Left lung (tissue), 10 donors: ENCODE measurements around the gene STK33. TPM values are rescaled to one million over a fixed set of nuclear protein-coding genes. Genes with fewer than 3 reads are reported as not detected.
A peak's percentile ranks its signal among the peaks of the same experiment; 100 is the strongest.

Experiments
- ATAC-seq: fragments of 200-7000 bp; cut with Tn5 transposase; one replicate; pipeline ENCODE4 v1.9.1; 2020; ENCODE audit warnings: moderate library complexity
- DNase-seq, 4 donors: peaks; one replicate each; pipeline ENCODE4 v3.0.0-alpha.2; 2013 to 2020
- H3K27ac ChIP-seq, 2 donors: fragments of 200-600 bp; sonication (generic) in 1 of 2; one replicate each; pipeline versions ENCODE4 v1.5.0 to v1.8.0; 2020 to 2021
- H3K27me3 ChIP-seq, 2 donors: fragments of 200-600 bp; sonication (generic) in 1 of 2; one replicate each; pipeline versions ENCODE4 v1.5.0 to v1.8.0; 2020 to 2021
- H3K36me3 ChIP-seq, 2 donors: fragments of 200-600 bp; sonication (generic) in 1 of 2; one replicate each; pipeline versions ENCODE4 v1.5.0 to v1.8.0; 2020 to 2021
- H3K4me1 ChIP-seq, 2 donors: fragments of 200-600 bp; one replicate each; pipeline ENCODE4 v1.8.0; 2021
- H3K4me3 ChIP-seq, 2 donors: fragments of 200-600 bp; sonication (generic) in 1 of 2; one replicate each; pipeline versions ENCODE4 v1.5.0 to v1.8.0; 2020 to 2021; ENCODE audit warnings: mild to moderate bottlenecking in 1 of 2
- H3K9me3 ChIP-seq, 2 donors: fragments of 200-600 bp; sonication (generic) in 1 of 2; one replicate each; pipeline versions ENCODE4 v1.5.0 to v1.8.0; 2020 to 2021
- CTCF ChIP-seq, 2 donors: fragments of 200-600 bp; sonication (generic) in 1 of 2; IDR thresholded peaks; one replicate each; pipeline versions ENCODE4 v1.5.0 to v1.8.0; 2021; ENCODE audit warnings: antibody characterized with exemption in 2 of 2
- intact Hi-C, 2 donors: fragments of 100-400 bp; cut with DNase I; formaldehyde crosslinking; loops; one replicate each; pipeline versions ENCODE4 v1.11.2 to v1.14.2; 2022
- polyA plus RNA-seq, 6 donors: library from polyadenylated mRNA; unstranded; fragments of 120-200 nt; gene quantifications; one replicate each; pipeline ENCODE4 v1.2.1, GENCODE V29; 2013; ENCODE audit not compliant: insufficient read length in 6 of 6
- total RNA-seq, 2 donors: library from RNA; stranded (reverse); fragmentation: NEBNext Ultra II Directional; extraction: Animal tissue kit (Norgen Biotek cat#: 25700); gene quantifications; one replicate each; pipeline ENCODE4 v1.2.1, GENCODE V29; 2021
- donor health status: DM: no; HTN: yes; CAD: no.
- donor health status: DM: no; HTN: no; CAD: no.

Gene STK33
- total and polyA plus RNA-seq, 8 donors: 16.6 to 31.0 (median 24.0) TPM

DNA sequence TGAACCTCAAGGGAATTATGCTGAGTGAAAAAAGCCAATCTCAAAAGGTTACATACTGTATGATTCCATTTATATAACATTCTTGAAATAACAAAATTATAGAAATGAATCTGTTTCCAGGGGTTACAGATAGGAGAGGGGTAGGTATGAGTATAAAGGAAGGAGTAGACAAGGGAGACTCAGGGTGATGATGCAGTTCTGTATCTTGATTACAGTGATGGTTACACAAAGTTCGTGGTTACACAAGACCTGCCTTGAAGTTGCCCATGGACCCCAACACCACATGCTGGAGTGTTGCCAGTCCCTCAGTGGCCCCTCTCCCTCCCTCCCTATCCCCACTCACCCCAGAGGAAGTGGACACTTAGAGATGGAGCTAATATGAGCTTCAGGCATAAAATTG, 20.3 kb downstream of the STK33 start:
- H3K9me3 ChIP-seq: peaks cover 0 to 9% of the 10 kb centered on the region in 2 donors
- H3K36me3 ChIP-seq: no peaks in the 10 kb centered on the region
- H3K27me3 ChIP-seq: no peaks in the 10 kb centered on the region
- no peak for DNase-seq
- H3K27ac ChIP-seq: no peak overlapping the region
- no peak for TF ChIP-seq CTCF (IDR thresholded peaks at IDR 0.05)
- H3K4me1 ChIP-seq: no peaks in the 10 kb centered on the region
- intact Hi-C loops: no loop called here
- no peak overlapping the region for H3K4me3 ChIP-seq
- ATAC-seq: no peak

DNA sequence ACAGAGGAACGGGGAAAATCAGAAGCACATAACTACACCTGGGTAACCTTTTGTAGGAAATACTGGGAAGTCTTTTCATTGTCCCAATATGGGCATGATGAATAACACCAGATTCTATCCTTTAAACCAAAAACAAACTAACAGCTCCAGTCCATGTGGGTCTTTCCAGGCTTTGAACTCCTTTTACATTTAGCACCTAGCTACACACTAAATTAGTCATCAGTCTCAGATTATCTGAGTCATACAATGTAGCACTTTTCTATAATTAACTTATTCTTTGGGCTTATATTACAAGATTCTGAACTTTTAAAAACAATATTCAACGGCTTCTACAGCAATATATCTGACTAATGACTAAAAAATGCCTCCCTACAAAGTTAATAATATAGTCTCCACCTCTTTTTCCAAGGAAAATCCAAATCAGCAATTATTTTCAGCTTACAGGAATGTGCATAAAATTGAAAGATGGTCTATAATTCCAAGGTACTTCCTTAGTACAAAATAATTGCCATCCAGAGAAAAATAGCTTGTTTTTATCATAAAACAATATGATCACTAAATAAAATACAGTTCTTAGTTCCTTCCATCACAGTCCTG, 26.3 kb downstream of the STK33 start:
- ATAC-seq (no peak), DNase-seq (no peak)
- no peak overlapping the region for H3K27ac ChIP-seq
- H3K36me3 ChIP-seq: no peaks in the 10 kb centered on the region
- H3K27me3 ChIP-seq: no peaks in the 10 kb centered on the region
- intact Hi-C loops: loop anchor here in 1 of 2 donors (10.0 kb wide), 1 partner anchor 343 kb away; no protein-coding TSS in a partner anchor
- H3K9me3 ChIP-seq: no peaks in the 10 kb centered on the region
- no peak overlapping the region for H3K4me3 ChIP-seq
- H3K4me1 ChIP-seq: no peaks in the 10 kb centered on the region
- TF ChIP-seq CTCF (IDR thresholded peaks at IDR 0.05): no peak

DNA sequence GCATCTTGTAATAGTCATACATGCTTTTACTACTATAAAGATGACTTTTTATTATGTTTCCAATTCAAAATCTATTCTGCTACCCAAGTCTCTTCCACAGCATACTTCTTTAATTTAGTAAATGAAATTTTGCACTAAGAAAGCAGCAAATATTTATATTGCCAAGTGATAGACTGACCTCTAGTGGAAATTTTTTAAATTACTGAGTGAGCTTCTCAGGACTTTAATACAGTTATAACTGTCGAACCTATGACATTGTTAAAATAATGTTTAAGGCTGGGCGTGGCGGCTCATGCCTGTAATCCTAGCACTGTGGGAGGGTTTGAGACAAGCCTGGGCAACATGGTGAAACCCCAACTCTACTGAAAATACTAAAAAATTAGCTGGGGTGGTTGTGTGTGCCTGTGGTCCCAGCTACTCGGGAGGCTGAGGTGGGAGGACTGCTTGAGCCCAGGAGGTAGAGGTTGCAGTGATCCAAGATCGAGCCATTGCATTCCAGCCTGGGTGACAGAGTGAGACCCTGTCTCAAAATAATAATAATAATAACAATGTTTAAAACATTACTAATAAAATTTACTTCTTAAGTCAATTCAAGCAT, 27.3 kb downstream of the STK33 start:
- ATAC-seq (peak; percentile 74), DNase-seq (peak in 2 of 4 donors; percentile 28 to 52)
- peak; percentile 50 to 66 for TF ChIP-seq CTCF (IDR thresholded peaks at IDR 0.05)
- intact Hi-C loops: loop anchor here in 1 of 2 donors (10.0 kb wide), 1 partner anchor 342 kb away; no protein-coding TSS in a partner anchor
- H3K27ac ChIP-seq: no peak overlapping the region
- H3K36me3 ChIP-seq: no peaks in the 10 kb centered on the region
- H3K9me3 ChIP-seq: no peaks in the 10 kb centered on the region
- no peaks in the 10 kb centered on the region for H3K27me3 ChIP-seq
- H3K4me1 ChIP-seq: no peaks in the 10 kb centered on the region
- H3K4me3 ChIP-seq: no peak overlapping the region

- no peaks in the 10 kb centered on the region for H3K27me3 ChIP-seq
- TF ChIP-seq CTCF (IDR thresholded peaks at IDR 0.05): no peak
- no peaks in the 10 kb centered on the region for H3K4me1 ChIP-seq
- intact Hi-C loops: loop anchor here in 1 of 2 donors (10.0 kb wide), 1 partner anchor 340 kb away; no protein-coding TSS in a partner anchor
- no peaks in the 10 kb centered on the region for H3K36me3 ChIP-seq
- no peak for DNase-seq
- no peak overlapping the region for H3K4me3 ChIP-seq
- no peaks in the 10 kb centered on the region for H3K9me3 ChIP-seq
- ATAC-seq: no peak
- H3K27ac ChIP-seq: no peak overlapping the region
Measured at GRCh38 chr11:8564526-8564925, 29.5 kb downstream of the STK33 start.

GRCh38 chr11:8561461-8561860, 32.6 kb downstream of the STK33 start:
- Histone ChIP-seq H3K36me3 (no peaks in the 10 kb centered on the region), H3K27me3 (no peaks in the 10 kb centered on the region), H3K27ac (no peak overlapping the region), H3K9me3 (no peaks in the 10 kb centered on the region), H3K4me1 (no peaks in the 10 kb centered on the region), H3K4me3 (no peak overlapping the region)
- intact Hi-C loops: loop anchor here in 1 of 2 donors (10.0 kb wide), 1 partner anchor 337 kb away; no protein-coding TSS in a partner anchor
- ATAC-seq: no peak
- TF ChIP-seq CTCF (IDR thresholded peaks at IDR 0.05): no peak
- DNase-seq: no peak
